H1 (cell line): ENCODE measurements around the gene KIAA0040. TPM values are rescaled to one million over a fixed set of nuclear protein-coding genes. Genes with fewer than 3 reads are reported as not detected.

Experiments used
- CTCF ChIA-PET: fragments of 300-600 bp; sonication (Branson Sonifier 250); formaldehyde crosslinking; loops from one replicate; lab custom pipeline; 2021; ENCODE audit not compliant: partially characterized antibody; lab: Charles Lee
- POLR2A ChIA-PET: fragments of 300-600 bp; sonication (Branson Sonifier 250); formaldehyde crosslinking; loops from one replicate; lab custom pipeline; 2021; ENCODE audit warnings: inconsistent platforms; ENCODE audit not compliant: partially characterized antibody; lab: Charles Lee
- DNase-seq, 2 experiments: peaks; one replicate each; pipeline versions ENCODE4 v3.0.0 to v3.0.0-alpha.2; 2010 to 2022; ENCODE audit warnings: low spot score in 2 of 2, low read depth in 1 of 2, mixed read lengths in 1 of 2
- FAIRE-seq: peaks from 2 replicates; lab custom pipeline; 2011; peaks lifted over from hg19 to GRCh38; lab: Jason Lieb, UNC
- H2AFZ ChIP-seq: 2 replicates; pipeline ENCODE4 v1.8.1; 2012; ENCODE audit warnings: low read length, inconsistent platforms
- H2AK5ac ChIP-seq: 2 replicates; pipeline ENCODE4 v1.6.1; 2013; ENCODE audit warnings: low read depth, low read length
- H2BK120ac ChIP-seq: replicated peaks from 2 replicates; pipeline ENCODE3; 2013; ENCODE audit warnings: low read depth, low read length, inconsistent platforms
- H2BK12ac ChIP-seq: 2 replicates; pipeline ENCODE4 v1.6.1; 2013; ENCODE audit warnings: low read depth, low read length
- H2BK15ac ChIP-seq: 2 replicates; pipeline ENCODE4 v1.6.1; 2013; ENCODE audit warnings: low read length
- H2BK20ac ChIP-seq: 2 replicates; pipeline ENCODE4 v1.6.1; 2013; ENCODE audit warnings: low read length
- H2BK5ac ChIP-seq: 2 replicates; pipeline ENCODE4 v1.6.1; 2013; ENCODE audit warnings: low read depth, low read length
- H3K14ac ChIP-seq: 2 replicates; pipeline ENCODE4 v1.6.1; 2013; ENCODE audit warnings: inconsistent platforms; ENCODE audit not compliant: insufficient read length
- H3K18ac ChIP-seq: 2 replicates; pipeline ENCODE4 v1.6.1; 2013; ENCODE audit warnings: low read length; ENCODE audit errors: extremely low read depth
- H3K23ac ChIP-seq: 2 replicates; pipeline ENCODE4 v1.6.1; 2013; ENCODE audit warnings: inconsistent platforms; ENCODE audit not compliant: insufficient read length
- H3K23me2 ChIP-seq: 2 replicates; pipeline ENCODE4 v1.6.1; 2013; ENCODE audit warnings: low read depth, low read length
- H3K27ac ChIP-seq: 2 replicates; pipeline ENCODE4 v1.6.1; 2011; ENCODE audit warnings: low read depth, low read length, inconsistent platforms
- H3K27me3 ChIP-seq, 4 experiments: replicated peaks in 1 of 4; 1 replicate in 1 of 4; 2 replicates in 3 of 4; pipeline versions ENCODE4 v1.6.1 to v1.8.1; 2011 to 2013; ENCODE audit warnings: low read length in 3 of 4, mild to moderate bottlenecking in 3 of 4, inconsistent platforms in 2 of 4, mixed read lengths in 2 of 4, moderate library complexity in 1 of 4; ENCODE audit not compliant: control insufficient read depth in 3 of 4, insufficient read depth in 3 of 4; ENCODE audit errors: extremely low read depth in 1 of 4
- H3K36me3 ChIP-seq, 4 experiments: 2 replicates each; pipeline versions ENCODE4 v1.6.1 to v1.8.1; 2011 to 2013; ENCODE audit warnings: mild to moderate bottlenecking in 4 of 4, low read length in 3 of 4, moderate library complexity in 2 of 4, control low read depth in 1 of 4, inconsistent platforms in 1 of 4; ENCODE audit not compliant: insufficient read depth in 4 of 4, control insufficient read depth in 2 of 4
- H3K4ac ChIP-seq: replicated peaks from 2 replicates; pipeline ENCODE3; 2013; ENCODE audit warnings: low read length, low read depth, mixed read lengths, inconsistent platforms; ENCODE audit not compliant: insufficient read length
- H3K4me1 ChIP-seq, 4 experiments: replicated peaks in 1 of 4; 1 replicate in 1 of 4; 2 replicates in 3 of 4; pipeline versions ENCODE4 v1.6.1 to v1.8.1; 2011 to 2013; ENCODE audit warnings: low read length in 3 of 4, inconsistent platforms in 2 of 4, mixed read lengths in 1 of 4; ENCODE audit not compliant: insufficient read depth in 4 of 4, control insufficient read depth in 3 of 4
- H3K4me2 ChIP-seq, 2 experiments: 2 replicates each; pipeline versions ENCODE4 v1.6.1 to v1.8.1; 2011 to 2013; ENCODE audit warnings: low read depth in 2 of 2, low read length in 2 of 2, control low read depth in 1 of 2, inconsistent platforms in 1 of 2, mild to moderate bottlenecking in 1 of 2; ENCODE audit not compliant: insufficient read depth in 1 of 2
- H3K4me3 ChIP-seq, 4 experiments: fragments of 200-600, 300-600 bp in 1 of 4; sonication (generic), shearing (Covaris generic), sonication (Bioruptor Twin) in 1 of 4; 2 replicates each; pipeline versions ENCODE4 v1.5.1 to v1.8.1; 2011 to 2016; ENCODE audit warnings: low read length in 4 of 4, low read depth in 3 of 4, control low read depth in 2 of 4, inconsistent platforms in 2 of 4, mild to moderate bottlenecking in 2 of 4, mixed read lengths in 1 of 4, moderate library complexity in 1 of 4; ENCODE audit not compliant: insufficient read depth in 2 of 4; ENCODE audit errors: extremely low read depth in 1 of 4
- H3K56ac ChIP-seq: replicated peaks from 2 replicates; pipeline ENCODE3; 2013; ENCODE audit warnings: low read depth, mild to moderate bottlenecking, mixed read lengths, low read length, inconsistent platforms; ENCODE audit not compliant: insufficient read length
- H3K79me1 ChIP-seq: 2 replicates; pipeline ENCODE4 v1.6.1; 2013; ENCODE audit warnings: low read depth, low read length, control low read depth
- H3K79me2 ChIP-seq, 2 experiments: 2 replicates each; pipeline versions ENCODE4 v1.6.1 to v1.8.1; 2012 to 2013; ENCODE audit warnings: low read length in 2 of 2, mild to moderate bottlenecking in 2 of 2, inconsistent platforms in 1 of 2; ENCODE audit not compliant: insufficient read depth in 2 of 2, control insufficient read depth in 1 of 2
- H3K9ac ChIP-seq, 4 experiments: replicated peaks in 1 of 4; 1 replicate in 1 of 4; 2 replicates in 3 of 4; pipeline versions ENCODE4 v1.6.1 to v1.8.1; 2011 to 2013; ENCODE audit warnings: low read depth in 3 of 4, low read length in 3 of 4, control low read depth in 2 of 4, mild to moderate bottlenecking in 2 of 4, moderate library complexity in 2 of 4, inconsistent platforms in 1 of 4; ENCODE audit errors: extremely low read depth in 1 of 4
- H3K9me3 ChIP-seq, 2 experiments: 2 replicates each; pipeline versions ENCODE4 v1.6.1 to v1.8.1; 2012 to 2013; ENCODE audit warnings: mild to moderate bottlenecking in 2 of 2, moderate library complexity in 2 of 2, control low read depth in 1 of 2, inconsistent platforms in 1 of 2, low read depth in 1 of 2, low read length in 1 of 2, mixed read lengths in 1 of 2; ENCODE audit not compliant: insufficient read depth in 2 of 2
- H4K20me1 ChIP-seq, 2 experiments: replicated peaks in 1 of 2; 2 replicates each; pipeline versions ENCODE3 to v1.8.1; 2011 to 2013; ENCODE audit warnings: inconsistent platforms in 2 of 2, low read length in 2 of 2, mild to moderate bottlenecking in 1 of 2; ENCODE audit not compliant: insufficient read depth in 2 of 2, control insufficient read depth in 1 of 2
- H4K5ac ChIP-seq: 2 replicates; pipeline ENCODE4 v1.6.1; 2013; ENCODE audit warnings: low read length, low read depth, mixed read lengths, inconsistent platforms; ENCODE audit not compliant: insufficient read length
- H4K8ac ChIP-seq: 2 replicates; pipeline ENCODE4 v1.8.0; 2013; ENCODE audit warnings: mild to moderate bottlenecking, moderate library complexity, low read length, inconsistent platforms; ENCODE audit not compliant: insufficient read depth; ENCODE audit errors: extremely low read depth
- H4K91ac ChIP-seq: replicated peaks from 2 replicates; pipeline ENCODE3; 2013; ENCODE audit warnings: low read length, mixed read lengths, inconsistent platforms; ENCODE audit not compliant: insufficient read length
- CEBPB ChIP-seq: IDR thresholded peaks from 2 replicates; pipeline ENCODE4 v1.6.1; 2012; ENCODE audit warnings: low read depth, low read length
- CHD2 ChIP-seq: IDR thresholded peaks from 2 replicates; pipeline ENCODE4 v1.6.1; 2012; ENCODE audit warnings: low read length, improper control_type of control experiment
- EGR1 ChIP-seq: IDR thresholded peaks from 2 replicates; pipeline ENCODE4 v1.6.1; 2011; ENCODE audit warnings: low read depth, low read length, borderline replicate concordance
- RAD21 ChIP-seq, 2 experiments: IDR thresholded peaks in 1 of 2; conservative IDR thresholded peaks in 1 of 2; 2 replicates each; pipeline ENCODE4 v1.6.1; 2011; ENCODE audit warnings: low read depth in 2 of 2, low read length in 2 of 2, improper control_type of control experiment in 1 of 2, inconsistent platforms in 1 of 2, mild to moderate bottlenecking in 1 of 2, moderate library complexity in 1 of 2
- RBBP5 ChIP-seq: IDR thresholded peaks from 2 replicates; pipeline ENCODE4 v1.7.1; 2012; ENCODE audit warnings: low read depth, mild to moderate bottlenecking, inconsistent platforms, low read length, moderate library complexity, borderline replicate concordance
- SIRT6 ChIP-seq: IDR thresholded peaks from one replicate; pipeline ENCODE4 v1.7.1; 2012; ENCODE audit warnings: low read length, inconsistent platforms
- WGBS, 2 experiments: shearing (Covaris generic) in 1 of 2; methylation state at CpG; one replicate each; pipeline versions ENCODE4 v1.1.6 to v1.1.7; 2013 to 2015; ENCODE audit warnings: low lambda C conversion rate in 2 of 2, mixed read lengths in 2 of 2, inconsistent platforms in 1 of 2, low coverage in 1 of 2, missing lambda C conversion rate in 1 of 2; ENCODE audit not compliant: insufficient replicate concordance in 2 of 2, insufficient coverage in 1 of 2, insufficient read length in 1 of 2; ENCODE audit errors: extremely low coverage in 1 of 2, missing lambda C conversion rate in 1 of 2; 5-methylcytosine and 5-hydroxymethylcytosine counted together
- polyA plus RNA-seq, 7 experiments: library from polyadenylated mRNA; depleted of rRNA in 3 of 7; stranded (reverse) in 5 of 7; unstranded in 2 of 7; fragments of >200 nt in 5 of 7; fragments of 200-250 nt in 2 of 7; gene quantifications; 1 replicate in 5 of 7; 2 replicates in 1 of 7; 4 replicates in 1 of 7; pipeline versions ENCODE4 v1.2.1 to v1.2.3, GENCODE V29; 2011 to 2013; ENCODE audit warnings: missing spikeins in 2 of 7, mixed read lengths in 2 of 7
- total RNA-seq: library from RNA; stranded (reverse); fragmentation: NEBNext Ultra II Directional; extraction: Animal tissue kit (Norgen Biotek cat#: 25700); gene quantifications from 2 replicates; pipeline ENCODE4 v1.2.1, GENCODE V29; 2021

Gene KIAA0040
- total and polyA plus RNA-seq, 2 of the 8 experiments (the other 6 are each of a cell fraction or from before 2014, with no cell fraction given) = 11.0 to 14.1 TPM

DNA sequence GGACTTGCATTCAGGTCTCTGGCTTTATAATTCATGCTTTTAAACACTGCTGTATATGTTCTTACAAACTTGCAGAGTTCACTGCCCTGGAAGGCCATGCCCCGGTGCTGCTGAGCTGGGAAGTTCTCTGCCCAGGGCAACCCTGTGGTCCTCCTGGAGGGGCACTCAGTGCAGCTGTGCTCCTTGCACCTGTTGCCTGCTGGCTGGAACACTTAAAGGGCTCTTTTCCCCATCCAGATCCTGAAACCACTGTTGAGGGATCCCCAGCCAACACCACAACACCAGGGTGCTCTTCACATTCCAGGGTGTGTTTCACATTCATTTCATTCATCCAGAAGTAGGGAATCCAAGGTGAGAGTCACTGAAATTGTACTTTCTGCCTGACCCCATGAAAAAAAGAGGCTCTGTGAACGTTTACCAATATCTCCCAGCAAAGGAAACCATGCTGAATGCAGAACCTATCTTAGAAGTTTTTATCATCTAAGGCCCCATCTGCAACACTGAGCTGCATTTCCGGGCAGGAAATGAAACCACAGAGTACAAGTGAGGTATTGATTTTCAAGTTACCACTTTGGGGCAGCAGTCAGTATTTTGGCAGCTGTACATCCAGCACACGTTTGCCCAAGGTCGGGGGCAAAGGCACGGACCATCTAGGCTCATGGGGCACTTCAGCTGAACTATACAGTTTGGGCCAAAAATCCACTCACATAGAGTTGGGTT lies 16.4 kb upstream of the KIAA0040 start:
- no peak overlapping the region for H3K23ac ChIP-seq
- FAIRE-seq (no peak), DNase-seq (no peak)
- H2BK20ac ChIP-seq = no peak overlapping the region
- no peaks in the 10 kb centered on the region for H3K27me3 ChIP-seq
- H3K79me2 ChIP-seq = no peaks in the 10 kb centered on the region
- no peak overlapping the region for H2BK12ac ChIP-seq
- no peak overlapping the region for H3K56ac ChIP-seq
- 80% methylated on average over 6 of the region's 6 CpGs; no CpG with 5 or more reads in 1 of the 2 experiments for WGBS, 2 experiments
- no peaks in the 10 kb centered on the region for H3K23me2 ChIP-seq
- no peak overlapping the region for H3K4me3 ChIP-seq
- H3K4me1 ChIP-seq = no peaks in the 10 kb centered on the region
- no peaks in the 10 kb centered on the region for H3K9me3 ChIP-seq
- no peak overlapping the region for H2AK5ac ChIP-seq
- no peak overlapping the region for H2BK5ac ChIP-seq
- no peak overlapping the region for H4K8ac ChIP-seq
- H2BK120ac ChIP-seq = no peak overlapping the region
- H4K91ac ChIP-seq = no peak overlapping the region
- H3K14ac ChIP-seq = no peak overlapping the region
- POLR2A ChIA-PET = no interaction called here
- no peak for TF ChIP-seq EGR1
- no peak for TF ChIP-seq RAD21 (IDR thresholded peaks at IDR 0.05 in 1 of 2, conservative IDR thresholded peaks at IDR 0.05 in 1 of 2; ENCODE audit: low read depth in 2 of 2, low read length in 2 of 2)
- no peak for TF ChIP-seq CEBPB
- TF ChIP-seq CHD2 = no peak
- TF ChIP-seq SIRT6 = no peak
- TF ChIP-seq RBBP5 = no peak
- no peak overlapping the region for H2AFZ ChIP-seq
- no peaks in the 10 kb centered on the region for H3K36me3 ChIP-seq
- no peak overlapping the region for H2BK15ac ChIP-seq
- CTCF ChIA-PET = interaction anchor here (1.0 to 2.8 kb wide), 5 partner anchors 10 to 109 kb away, joined by 3 to 10 read pairs (median 3); no protein-coding TSS in a partner anchor
- H3K27ac ChIP-seq = no peak overlapping the region
- H4K20me1 ChIP-seq = no peaks in the 10 kb centered on the region
- H3K79me1 ChIP-seq = no peaks in the 10 kb centered on the region
- H3K18ac ChIP-seq = no peak overlapping the region
- no peak overlapping the region for H3K9ac ChIP-seq
- H3K4me2 ChIP-seq = no peak overlapping the region
- no peak overlapping the region for H3K4ac ChIP-seq
- no peak overlapping the region for H4K5ac ChIP-seq
